ENCODE results near the gene ERMN.

Gene ERMN

DNA sequence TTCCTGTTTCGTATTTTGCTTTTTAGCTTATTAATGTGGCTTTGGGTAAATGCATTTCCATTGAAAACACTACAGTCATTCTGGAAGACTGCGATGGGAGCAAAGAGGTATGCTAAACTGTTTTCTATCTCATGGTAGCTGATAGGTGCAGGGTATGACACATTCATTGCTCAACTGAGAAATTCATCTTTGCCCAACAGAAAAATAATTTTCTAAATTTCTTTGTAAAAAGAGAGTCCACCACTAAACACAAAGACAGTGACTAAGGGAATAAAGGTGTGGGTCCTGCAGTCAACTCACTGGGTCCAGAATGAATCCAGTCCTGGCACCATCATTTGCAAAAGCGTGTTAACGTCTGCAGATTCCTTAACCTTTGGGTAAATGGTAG lies 19.9 kb downstream of the ERMN start:
- Histone ChIP-seq H3K27ac (replicated peaks) (no peak overlapping the region), H3K4me3 (replicated peaks; ENCODE audit: insufficient read depth, low read length) (no peak overlapping the region), H3K27me3 (ENCODE audit: insufficient read depth, poor library complexity, severe bottlenecking) (peaks cover 6% of the 10 kb centered on the region)
- TF ChIP-seq, protein P1, sequence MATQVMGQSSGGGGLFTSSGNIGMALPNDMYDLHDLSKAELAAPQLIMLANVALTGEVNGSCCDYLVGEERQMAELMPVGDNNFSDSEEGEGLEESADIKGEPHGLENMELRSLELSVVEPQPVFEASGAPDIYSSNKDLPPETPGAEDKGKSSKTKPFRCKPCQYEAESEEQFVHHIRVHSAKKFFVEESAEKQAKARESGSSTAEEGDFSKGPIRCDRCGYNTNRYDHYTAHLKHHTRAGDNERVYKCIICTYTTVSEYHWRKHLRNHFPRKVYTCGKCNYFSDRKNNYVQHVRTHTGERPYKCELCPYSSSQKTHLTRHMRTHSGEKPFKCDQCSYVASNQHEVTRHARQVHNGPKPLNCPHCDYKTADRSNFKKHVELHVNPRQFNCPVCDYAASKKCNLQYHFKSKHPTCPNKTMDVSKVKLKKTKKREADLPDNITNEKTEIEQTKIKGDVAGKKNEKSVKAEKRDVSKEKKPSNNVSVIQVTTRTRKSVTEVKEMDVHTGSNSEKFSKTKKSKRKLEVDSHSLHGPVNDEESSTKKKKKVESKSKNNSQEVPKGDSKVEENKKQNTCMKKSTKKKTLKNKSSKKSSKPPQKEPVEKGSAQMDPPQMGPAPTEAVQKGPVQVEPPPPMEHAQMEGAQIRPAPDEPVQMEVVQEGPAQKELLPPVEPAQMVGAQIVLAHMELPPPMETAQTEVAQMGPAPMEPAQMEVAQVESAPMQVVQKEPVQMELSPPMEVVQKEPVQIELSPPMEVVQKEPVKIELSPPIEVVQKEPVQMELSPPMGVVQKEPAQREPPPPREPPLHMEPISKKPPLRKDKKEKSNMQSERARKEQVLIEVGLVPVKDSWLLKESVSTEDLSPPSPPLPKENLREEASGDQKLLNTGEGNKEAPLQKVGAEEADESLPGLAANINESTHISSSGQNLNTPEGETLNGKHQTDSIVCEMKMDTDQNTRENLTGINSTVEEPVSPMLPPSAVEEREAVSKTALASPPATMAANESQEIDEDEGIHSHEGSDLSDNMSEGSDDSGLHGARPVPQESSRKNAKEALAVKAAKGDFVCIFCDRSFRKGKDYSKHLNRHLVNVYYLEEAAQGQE (IDR thresholded peaks at IDR 0.05; ENCODE audit: insufficient replicate concordance, low read depth) = no peak
- TF ChIP-seq POLR2AphosphoS5 (IDR thresholded peaks at IDR 0.05; ENCODE audit: low read depth) (no peak), SPI1 (IDR thresholded peaks at IDR 0.05; ENCODE audit: borderline replicate concordance, low read depth) (no peak)
- TF ChIP-seq, protein P2, sequence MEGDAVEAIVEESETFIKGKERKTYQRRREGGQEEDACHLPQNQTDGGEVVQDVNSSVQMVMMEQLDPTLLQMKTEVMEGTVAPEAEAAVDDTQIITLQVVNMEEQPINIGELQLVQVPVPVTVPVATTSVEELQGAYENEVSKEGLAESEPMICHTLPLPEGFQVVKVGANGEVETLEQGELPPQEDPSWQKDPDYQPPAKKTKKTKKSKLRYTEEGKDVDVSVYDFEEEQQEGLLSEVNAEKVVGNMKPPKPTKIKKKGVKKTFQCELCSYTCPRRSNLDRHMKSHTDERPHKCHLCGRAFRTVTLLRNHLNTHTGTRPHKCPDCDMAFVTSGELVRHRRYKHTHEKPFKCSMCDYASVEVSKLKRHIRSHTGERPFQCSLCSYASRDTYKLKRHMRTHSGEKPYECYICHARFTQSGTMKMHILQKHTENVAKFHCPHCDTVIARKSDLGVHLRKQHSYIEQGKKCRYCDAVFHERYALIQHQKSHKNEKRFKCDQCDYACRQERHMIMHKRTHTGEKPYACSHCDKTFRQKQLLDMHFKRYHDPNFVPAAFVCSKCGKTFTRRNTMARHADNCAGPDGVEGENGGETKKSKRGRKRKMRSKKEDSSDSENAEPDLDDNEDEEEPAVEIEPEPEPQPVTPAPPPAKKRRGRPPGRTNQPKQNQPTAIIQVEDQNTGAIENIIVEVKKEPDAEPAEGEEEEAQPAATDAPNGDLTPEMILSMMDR (IDR thresholded peaks at IDR 0.05; ENCODE audit: insufficient read depth, low read length) = no peak
- no peak for DNase-seq (ENCODE audit: low read depth in 1 of 2, low spot score in 1 of 2)

DNA sequence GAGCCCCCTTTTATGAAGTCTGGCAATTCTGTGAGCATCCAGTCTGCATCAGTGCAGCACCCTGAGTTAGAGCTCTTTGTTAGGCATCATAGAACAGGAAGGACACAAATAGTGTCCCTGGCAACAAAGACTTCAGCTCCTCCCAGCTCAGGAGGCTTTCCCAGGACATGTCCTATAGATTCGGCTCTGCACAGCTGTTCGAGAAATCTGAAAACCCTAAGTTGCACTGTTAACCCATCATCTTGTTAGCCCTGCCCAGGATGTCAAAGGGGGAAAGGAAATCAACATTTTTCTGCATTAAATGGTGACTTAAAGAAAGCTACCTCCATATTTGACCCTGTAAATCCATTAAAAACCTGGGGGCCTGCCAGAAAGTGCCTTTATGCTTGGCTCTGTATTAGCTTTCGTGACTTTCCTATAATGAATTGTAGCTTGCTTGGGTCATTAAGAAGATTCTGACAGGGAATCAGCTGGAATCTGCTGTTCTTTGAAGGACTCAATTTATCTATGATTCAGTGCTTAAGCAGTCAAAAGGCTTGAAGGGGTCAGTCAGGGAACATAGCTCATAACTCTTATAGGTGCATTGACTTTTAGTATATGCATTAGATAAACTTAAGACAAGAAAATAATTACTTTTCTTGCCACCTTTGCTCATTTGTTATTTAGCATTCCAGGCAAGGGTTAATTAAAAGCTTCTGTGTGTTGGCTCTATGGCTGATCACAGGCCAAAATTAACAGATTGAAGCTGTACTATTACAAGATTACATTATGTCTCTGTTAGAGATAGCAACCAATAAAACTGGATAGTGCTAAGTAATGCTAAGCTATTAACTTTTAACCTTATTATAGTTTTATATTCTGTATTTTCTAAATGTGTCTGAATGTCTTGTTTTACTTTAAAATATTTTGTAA lies 20.6 kb downstream of the ERMN start:
- TF ChIP-seq GABPA (IDR thresholded peaks at IDR 0.05; ENCODE audit: low read depth) (no peak), SPI1 (IDR thresholded peaks at IDR 0.05; ENCODE audit: borderline replicate concordance, low read depth) (no peak), POLR2AphosphoS5 (IDR thresholded peaks at IDR 0.05; ENCODE audit: low read depth) (no peak)
- TF ChIP-seq, protein P1 (IDR thresholded peaks at IDR 0.05; ENCODE audit: insufficient replicate concordance, low read depth) = no peak
- TF ChIP-seq, protein P2 (IDR thresholded peaks at IDR 0.05; ENCODE audit: insufficient read depth, low read length) = no peak
- Histone ChIP-seq H3K27ac (replicated peaks) (no peak overlapping the region), H3K27me3 (ENCODE audit: insufficient read depth, poor library complexity, severe bottlenecking) (peaks cover 6% of the 10 kb centered on the region), H3K4me3 (replicated peaks; ENCODE audit: insufficient read depth, low read length) (no peak overlapping the region)
- DNase-seq (ENCODE audit: low read depth in 1 of 2, low spot score in 1 of 2) = no peak

DNA sequence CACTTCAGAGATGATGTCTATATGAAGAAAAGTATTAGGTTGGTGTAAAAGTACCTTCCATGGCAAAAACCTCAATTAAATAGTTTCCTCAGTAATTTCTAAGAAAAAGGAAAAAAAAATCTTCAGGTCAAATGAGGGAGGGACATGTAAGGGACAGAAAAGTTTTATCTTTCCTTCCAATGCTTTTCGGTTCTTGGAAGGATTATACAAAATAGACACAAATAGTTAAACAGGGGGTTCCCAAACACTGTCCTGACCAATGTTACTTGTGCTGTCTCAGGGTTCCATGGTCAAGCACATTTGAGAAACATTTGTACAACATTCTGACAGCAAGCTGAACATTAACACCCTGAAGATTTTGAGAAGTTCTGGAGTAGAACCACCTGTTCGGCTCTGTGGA lies 22.0 kb downstream of the ERMN start:
- Histone ChIP-seq H3K27me3 (ENCODE audit: insufficient read depth, poor library complexity, severe bottlenecking) (peaks cover 10% of the 10 kb centered on the region), H3K27ac (replicated peaks) (no peak overlapping the region), H3K4me3 (replicated peaks; ENCODE audit: insufficient read depth, low read length) (no peak overlapping the region)
- no peak for DNase-seq (ENCODE audit: low read depth in 1 of 2, low spot score in 1 of 2)
- TF ChIP-seq, protein P2 (IDR thresholded peaks at IDR 0.05; ENCODE audit: insufficient read depth, low read length) = no peak
- TF ChIP-seq, protein P1 (IDR thresholded peaks at IDR 0.05; ENCODE audit: insufficient replicate concordance, low read depth) = no peak
- no peak for TF ChIP-seq SPI1 (IDR thresholded peaks at IDR 0.05; ENCODE audit: borderline replicate concordance, low read depth)
- TF ChIP-seq POLR2AphosphoS5 (IDR thresholded peaks at IDR 0.05; ENCODE audit: low read depth) = no peak
- no peak for TF ChIP-seq GABPA (IDR thresholded peaks at IDR 0.05; ENCODE audit: low read depth)
